Breast epithelium (tissue), 4 donors: ENCODE data around the gene TXNDC15. TPM values are rescaled to one million over a fixed set of nuclear protein-coding genes. Genes with fewer than 3 reads are reported as not detected.

Source experiments
- DNase-seq, 2 donors: peaks; one replicate each; pipeline ENCODE4 v3.0.0-alpha.2; 2019; ENCODE audit warnings: low spot score in 2 of 2
- H3K27ac ChIP-seq, 2 donors: fragments of 200-600 bp; sonication (generic) in 1 of 2; one replicate each; pipeline ENCODE4 v1.5.1; 2016 to 2019; ENCODE audit warnings: mild to moderate bottlenecking in 1 of 2
- H3K27me3 ChIP-seq, 2 donors: fragments of 200-600 bp; sonication (generic) in 1 of 2; one replicate each; pipeline versions ENCODE4 v1.5.1 to v1.6.0; 2017 to 2019; ENCODE audit warnings: control low read depth in 1 of 2, mild to moderate bottlenecking in 1 of 2
- H3K36me3 ChIP-seq: fragments of 200-600 bp; one replicate; pipeline ENCODE4 v1.5.1; 2019
- H3K4me1 ChIP-seq, 2 donors: fragments of 200-600 bp; sonication (generic); one replicate each; pipeline ENCODE4 v1.5.1; 2016 to 2019; ENCODE audit warnings: control low read depth in 1 of 2
- H3K4me3 ChIP-seq, 3 donors: fragments of 200-600 bp; sonication (generic); 1 replicate in 2 of 3; 2 replicates in 1 of 3; pipeline ENCODE4 v1.5.1; 2016 to 2019; ENCODE audit warnings: mild to moderate bottlenecking in 3 of 3, moderate library complexity in 2 of 3
- H3K9me3 ChIP-seq, 2 donors: fragments of 200-600 bp; sonication (generic) in 1 of 2; one replicate each; pipeline ENCODE4 v1.5.1; 2016 to 2019; ENCODE audit warnings: control low read depth in 1 of 2
- POLR2A ChIP-seq: fragments of 450-650 bp; IDR thresholded peaks from one replicate; pipeline ENCODE4 v1.6.1; 2016; ENCODE audit warnings: antibody characterized with exemption, mild to moderate bottlenecking, moderate library complexity
- POLR2AphosphoS5 ChIP-seq, 3 donors: sonication (generic); formaldehyde crosslinking; IDR thresholded peaks; one replicate each; pipeline ENCODE4 v1.6.1; 2017; ENCODE audit warnings: antibody characterized with exemption in 3 of 3
- intact Hi-C: fragments of 100-400 bp; cut with DNase I; formaldehyde crosslinking; loops from one replicate; pipeline ENCODE4 v1.15.1; 2023; ENCODE audit warnings: low total_unique reads
- total RNA-seq, 3 donors: library from RNA; depleted of rRNA; stranded (reverse); fragments of >200 nt; gene quantifications; one replicate each; pipeline ENCODE4 v1.1.0, GENCODE V29; 2016
- TF ChIP-seq, protein P1 (sequence below), 3 donors: fragments of 450-650 bp; IDR thresholded peaks; one replicate each; pipeline ENCODE4 v1.5.1; 2016 to 2017; ENCODE audit warnings: antibody characterized with exemption in 3 of 3, mild to moderate bottlenecking in 3 of 3, moderate library complexity in 3 of 3

TXNDC15 gene
- total RNA-seq, 3 donors from 2014 or later: 68.0 to 80.0 (median 74.9) TPM

- no peak for DNase-seq
- Histone ChIP-seq H3K27me3 (no peaks in the 10 kb centered on the region), H3K9me3 (peaks cover 0 to 6% of the 10 kb centered on the region in 2 donors), H3K4me3 (no peak overlapping the region), H3K27ac (no peak overlapping the region), H3K36me3 (no peaks in the 10 kb centered on the region), H3K4me1 (no peaks in the 10 kb centered on the region)
- intact Hi-C loops: no loop called here
- TF ChIP-seq POLR2AphosphoS5 (IDR thresholded peaks at IDR 0.05) (no peak), POLR2A (no peak)
- TF ChIP-seq, protein P1, sequence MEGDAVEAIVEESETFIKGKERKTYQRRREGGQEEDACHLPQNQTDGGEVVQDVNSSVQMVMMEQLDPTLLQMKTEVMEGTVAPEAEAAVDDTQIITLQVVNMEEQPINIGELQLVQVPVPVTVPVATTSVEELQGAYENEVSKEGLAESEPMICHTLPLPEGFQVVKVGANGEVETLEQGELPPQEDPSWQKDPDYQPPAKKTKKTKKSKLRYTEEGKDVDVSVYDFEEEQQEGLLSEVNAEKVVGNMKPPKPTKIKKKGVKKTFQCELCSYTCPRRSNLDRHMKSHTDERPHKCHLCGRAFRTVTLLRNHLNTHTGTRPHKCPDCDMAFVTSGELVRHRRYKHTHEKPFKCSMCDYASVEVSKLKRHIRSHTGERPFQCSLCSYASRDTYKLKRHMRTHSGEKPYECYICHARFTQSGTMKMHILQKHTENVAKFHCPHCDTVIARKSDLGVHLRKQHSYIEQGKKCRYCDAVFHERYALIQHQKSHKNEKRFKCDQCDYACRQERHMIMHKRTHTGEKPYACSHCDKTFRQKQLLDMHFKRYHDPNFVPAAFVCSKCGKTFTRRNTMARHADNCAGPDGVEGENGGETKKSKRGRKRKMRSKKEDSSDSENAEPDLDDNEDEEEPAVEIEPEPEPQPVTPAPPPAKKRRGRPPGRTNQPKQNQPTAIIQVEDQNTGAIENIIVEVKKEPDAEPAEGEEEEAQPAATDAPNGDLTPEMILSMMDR (IDR thresholded peaks at IDR 0.05): no peak
These were observed 75.1 kb downstream of the TXNDC15 start for GRCh38 chr5:134949316-134949715.

Other genes with a start within 250 kb of the TXNDC15 start
- 10 to 100 TPM; 31.2 to 46.8 (median 42.6) TPM for gene SAR1B, start 241.5 kb upstream of the TXNDC15 start, total RNA-seq
- 10 to 100 TPM; 15.0 to 25.0 (median 21.6) TPM for gene SEC24A, start 225.6 kb upstream of the TXNDC15 start, total RNA-seq
- 10 to 100 TPM; 41.4 to 57.4 (median 53.4) TPM for gene CAMLG, start 135.8 kb upstream of the TXNDC15 start, total RNA-seq
- gene DDX46, start 115.6 kb upstream of the TXNDC15 start, total RNA-seq: 10 to 100 TPM; 37.8 to 62.6 (median 51.1) TPM
- 10 to 100 TPM; 33.4 to 44.5 (median 41.6) TPM for gene C5orf24, start 28.4 kb upstream of the TXNDC15 start, total RNA-seq
- 10 to 100 TPM in 1 of 3 donors, 1 to 10 TPM in 2; 6.9 to 11.0 (median 8.8) TPM for gene PCBD2, start 30.8 kb downstream of the TXNDC15 start, total RNA-seq
- under 1 TPM in 2 of 3 donors, not detected in 1; 0.32 to 0.44 TPM for gene CATSPER3, start 93.5 kb downstream of the TXNDC15 start, total RNA-seq
- 1 to 10 TPM in 1 of 3 donors, under 1 TPM in 2; 0.15 to 2.1 (median 0.33) TPM for gene PITX1, start 159.9 kb downstream of the TXNDC15 start, total RNA-seq